GM12864 (cell line): ENCODE data around the gene POLN.

Source experiments
- DNase-seq: peaks from one replicate; pipeline ENCODE4 v3.0.0-alpha.2; 2011; ENCODE audit warnings: low read depth
- H3K4me3 ChIP-seq: 2 replicates; pipeline ENCODE4 v1.5.1; 2011; ENCODE audit warnings: mild to moderate bottlenecking, low read depth, low read length, control low read depth
- TF ChIP-seq, protein P1 (sequence below): IDR thresholded peaks from 2 replicates; pipeline ENCODE4 v1.5.1; 2011; ENCODE audit warnings: low read depth, mild to moderate bottlenecking, moderate library complexity, low read length, control low read depth, inconsistent platforms; ENCODE audit errors: missing control alignments

The POLN gene

DNA sequence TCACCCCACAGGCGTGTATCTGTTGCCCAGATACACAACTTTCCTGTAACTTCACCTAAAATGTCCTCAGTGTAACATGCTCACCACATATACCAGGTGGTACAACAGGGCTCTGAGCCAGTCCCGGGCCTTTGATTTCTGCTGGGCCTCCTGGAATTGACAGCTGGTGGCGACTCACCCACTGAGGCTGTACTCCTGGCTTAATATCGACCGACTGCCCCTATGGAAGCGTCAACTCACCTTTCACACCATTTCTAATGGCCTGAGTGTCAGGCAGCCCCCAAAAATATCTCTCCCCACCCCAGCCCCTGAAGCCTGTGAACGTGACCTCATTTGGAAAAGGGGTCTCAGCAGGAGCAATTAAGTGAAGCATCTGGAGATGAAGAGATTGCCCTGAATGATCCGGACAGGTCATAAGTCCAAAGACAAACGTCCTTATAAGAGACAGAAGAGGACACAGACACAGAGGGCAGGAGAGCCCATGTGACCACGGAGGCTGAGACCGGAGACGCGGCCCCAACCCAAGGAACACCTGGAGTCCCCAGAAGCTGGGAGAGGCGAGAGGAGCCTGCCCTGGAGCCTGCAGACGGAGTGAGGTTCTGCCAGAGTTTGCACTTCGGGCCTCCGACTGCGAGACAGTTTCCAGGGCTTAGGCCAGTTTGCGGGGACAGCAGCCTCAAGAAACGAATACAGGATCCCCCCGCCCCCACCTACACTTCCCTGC, 32.6 kb upstream of the POLN start:
- H3K4me3 ChIP-seq = no peak overlapping the region
- TF ChIP-seq, protein P1, sequence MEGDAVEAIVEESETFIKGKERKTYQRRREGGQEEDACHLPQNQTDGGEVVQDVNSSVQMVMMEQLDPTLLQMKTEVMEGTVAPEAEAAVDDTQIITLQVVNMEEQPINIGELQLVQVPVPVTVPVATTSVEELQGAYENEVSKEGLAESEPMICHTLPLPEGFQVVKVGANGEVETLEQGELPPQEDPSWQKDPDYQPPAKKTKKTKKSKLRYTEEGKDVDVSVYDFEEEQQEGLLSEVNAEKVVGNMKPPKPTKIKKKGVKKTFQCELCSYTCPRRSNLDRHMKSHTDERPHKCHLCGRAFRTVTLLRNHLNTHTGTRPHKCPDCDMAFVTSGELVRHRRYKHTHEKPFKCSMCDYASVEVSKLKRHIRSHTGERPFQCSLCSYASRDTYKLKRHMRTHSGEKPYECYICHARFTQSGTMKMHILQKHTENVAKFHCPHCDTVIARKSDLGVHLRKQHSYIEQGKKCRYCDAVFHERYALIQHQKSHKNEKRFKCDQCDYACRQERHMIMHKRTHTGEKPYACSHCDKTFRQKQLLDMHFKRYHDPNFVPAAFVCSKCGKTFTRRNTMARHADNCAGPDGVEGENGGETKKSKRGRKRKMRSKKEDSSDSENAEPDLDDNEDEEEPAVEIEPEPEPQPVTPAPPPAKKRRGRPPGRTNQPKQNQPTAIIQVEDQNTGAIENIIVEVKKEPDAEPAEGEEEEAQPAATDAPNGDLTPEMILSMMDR = no peak
- no peak for DNase-seq

DNA sequence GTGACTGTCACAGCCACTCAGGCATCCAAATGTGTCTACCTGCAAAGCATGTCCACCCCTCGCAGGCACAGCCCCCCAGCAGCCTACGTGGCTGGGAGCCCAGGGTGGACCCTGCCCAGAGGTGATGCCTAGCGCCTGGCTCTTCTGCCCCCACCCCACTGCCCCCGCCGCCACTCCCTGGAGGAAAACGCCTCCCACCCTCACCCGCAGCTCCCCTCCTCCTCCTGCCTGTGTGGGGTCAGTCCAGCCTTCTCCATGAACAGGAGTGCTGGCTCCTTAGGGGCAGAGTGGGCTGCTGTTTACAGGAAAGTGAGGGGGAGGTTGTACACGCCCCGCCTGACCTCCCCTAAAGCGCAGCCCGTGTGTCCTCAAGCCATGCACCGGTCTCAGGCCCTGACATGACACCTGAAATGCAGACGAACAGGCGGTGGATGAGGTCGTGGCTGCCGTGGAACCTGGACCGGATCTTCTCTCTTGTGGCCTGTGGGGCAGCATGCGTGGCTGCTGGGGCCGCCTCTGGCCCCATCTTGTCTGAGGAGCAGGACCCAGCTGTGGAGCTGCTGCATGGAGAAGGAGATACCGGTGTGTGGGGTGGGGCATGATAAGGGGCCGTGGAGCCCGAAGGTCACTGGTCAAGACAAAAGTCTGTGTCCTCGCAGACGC, 31.9 kb upstream of the POLN start:
- DNase-seq = no peak
- TF ChIP-seq, protein P1 = no peak
- no peak overlapping the region for H3K4me3 ChIP-seq

DNA sequence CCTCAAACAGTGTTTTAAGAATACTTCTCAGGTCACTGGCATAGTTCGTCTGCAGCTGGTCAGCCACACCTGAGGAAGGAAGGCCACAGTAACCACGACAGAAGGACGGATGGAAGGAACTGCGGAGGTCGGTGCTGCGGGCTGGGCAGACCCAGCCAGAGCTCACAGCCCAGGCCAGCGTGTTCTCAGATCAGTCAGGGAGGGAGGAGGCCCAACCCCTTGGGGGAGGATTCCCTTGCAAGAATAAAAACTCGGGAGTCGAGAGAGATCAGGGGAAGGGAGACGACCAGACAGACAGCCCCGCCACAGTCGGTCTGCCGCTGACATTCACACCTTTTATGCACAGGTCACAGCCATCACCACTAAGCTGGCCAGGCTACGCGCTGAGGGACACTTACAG, 31.3 kb upstream of the POLN start:
- TF ChIP-seq, protein P1 = no peak
- H3K4me3 ChIP-seq = no peak overlapping the region
- DNase-seq = no peak

DNA sequence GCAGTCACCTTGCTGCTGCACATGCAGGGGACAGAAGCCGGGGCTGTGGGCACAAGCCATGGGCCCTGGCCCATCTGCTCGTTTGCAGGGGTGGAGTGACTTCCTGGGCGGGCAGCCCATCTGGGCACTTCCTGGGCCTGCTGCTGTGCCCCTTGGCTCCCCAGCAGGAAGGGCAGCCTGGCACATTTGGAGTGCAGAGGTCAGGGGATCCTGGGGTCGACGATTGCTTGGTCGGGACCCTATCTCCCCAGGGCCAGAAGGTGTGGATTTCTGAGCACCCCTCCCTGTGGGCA, 30.9 kb upstream of the POLN start:
- no peak for DNase-seq
- TF ChIP-seq, protein P1 = no peak
- H3K4me3 ChIP-seq = no peak overlapping the region

DNA sequence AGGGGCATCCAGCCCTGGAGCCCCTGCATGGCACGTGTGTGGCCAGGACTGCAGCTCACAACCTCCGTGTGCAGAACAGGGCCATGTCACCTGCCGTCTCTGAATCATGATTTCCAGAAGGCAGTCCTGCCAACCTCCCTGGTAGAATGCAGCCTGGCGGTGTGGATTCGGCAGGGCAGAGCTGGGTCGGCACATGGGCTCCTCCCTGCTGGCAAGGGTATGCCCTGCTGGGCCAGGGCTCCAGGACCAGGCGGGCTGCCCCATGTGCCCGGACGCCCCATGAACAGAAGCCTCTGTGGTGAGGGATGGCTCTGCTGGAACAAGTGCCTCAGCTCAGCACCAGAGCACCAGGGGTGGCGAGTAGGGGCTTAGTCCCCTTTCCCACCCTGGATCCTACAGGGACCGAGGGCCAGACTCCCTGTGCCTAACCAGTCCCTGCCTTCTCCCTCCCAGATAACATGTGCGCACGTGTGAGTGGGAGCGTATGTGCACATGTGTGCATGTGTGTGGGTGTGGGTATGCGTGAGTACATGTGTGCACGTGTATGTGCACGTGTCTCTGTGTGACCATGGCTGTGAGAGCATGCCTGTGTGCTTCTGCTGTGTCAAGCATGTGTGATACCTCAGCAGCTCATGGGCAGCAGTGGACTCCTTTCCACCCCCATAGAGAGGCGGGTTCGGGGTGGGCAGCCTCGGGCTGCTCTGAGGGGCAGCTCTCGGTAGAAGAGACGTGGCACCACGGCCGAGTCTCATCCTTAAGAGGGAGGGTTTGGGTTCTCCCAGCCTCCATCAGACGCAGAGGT, 30.3 kb upstream of the POLN start:
- no peak overlapping the region for H3K4me3 ChIP-seq
- no peak for DNase-seq
- TF ChIP-seq, protein P1 = no peak

DNA sequence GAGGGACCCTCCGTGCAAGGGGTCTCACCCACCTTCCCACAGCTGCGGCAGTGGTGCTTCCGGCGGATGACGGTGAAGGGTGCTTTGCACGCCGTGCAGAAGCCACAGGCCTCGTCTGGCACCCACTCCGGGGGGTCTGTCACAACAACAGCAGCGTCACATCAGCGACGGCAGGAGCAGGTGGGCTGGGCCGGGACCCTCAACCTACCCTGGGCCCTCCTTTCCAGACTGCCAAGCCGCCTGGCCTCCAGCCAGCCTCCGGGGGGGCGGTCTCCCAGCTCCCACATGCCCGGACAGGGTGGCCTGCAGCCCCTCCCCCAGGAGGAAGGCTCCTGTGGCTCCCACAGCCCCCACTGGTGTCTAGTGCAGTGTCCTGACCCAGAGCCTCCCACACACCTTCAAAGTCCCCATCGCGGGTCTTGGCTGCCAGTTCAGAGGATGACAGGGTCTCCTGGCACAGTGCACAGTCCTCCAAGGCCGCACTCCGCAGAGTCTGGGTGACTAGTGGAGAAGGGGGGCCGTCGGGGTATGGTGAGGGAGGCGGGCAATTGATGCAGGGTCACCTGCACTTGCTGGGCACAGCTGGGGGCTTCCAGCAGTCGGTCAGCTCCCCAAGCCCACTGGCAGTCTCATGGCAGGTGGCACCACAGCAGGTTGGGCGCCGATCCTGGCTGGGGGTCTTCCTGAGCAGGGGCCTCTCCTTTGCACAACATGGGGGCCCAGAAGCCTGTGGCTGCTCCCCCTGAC, 29.5 kb upstream of the POLN start:
- DNase-seq = no peak
- H3K4me3 ChIP-seq = no peak overlapping the region

More for the DNA sequence above, 29.5 kb upstream of the POLN start:
- TF ChIP-seq, protein P1 = no peak
